ENCODE data around the gene RNF44.

- no peak for TF ChIP-seq POLR2A (IDR thresholded peaks at IDR 0.05)
- TF ChIP-seq CTCF (IDR thresholded peaks at IDR 0.05): no peak
These were observed 8.9 kb downstream of the RNF44 start for GRCh38 chr5:176528301-176528700.
